Measurements from ENCODE around the gene KIFC1.

Gene KIFC1

DNA sequence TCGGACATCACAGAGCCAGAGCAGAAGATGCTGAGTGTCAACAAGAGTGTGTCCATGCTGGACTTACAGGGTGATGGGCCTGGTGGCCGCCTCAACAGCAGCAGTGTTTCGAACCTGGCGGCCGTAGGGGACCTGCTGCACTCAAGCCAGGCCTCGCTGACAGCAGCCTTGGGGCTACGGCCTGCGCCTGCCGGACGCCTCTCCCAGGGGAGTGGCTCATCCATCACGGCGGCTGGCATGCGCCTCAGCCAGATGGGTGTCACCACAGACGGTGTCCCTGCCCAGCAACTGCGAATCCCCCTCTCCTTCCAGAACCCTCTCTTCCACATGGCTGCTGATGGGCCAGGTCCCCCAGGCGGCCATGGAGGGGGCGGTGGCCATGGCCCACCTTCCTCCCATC lies 51.4 kb downstream of the KIFC1 start:
- H3K27ac ChIP-seq: no peak overlapping the region
- TF ChIP-seq, protein P1, sequence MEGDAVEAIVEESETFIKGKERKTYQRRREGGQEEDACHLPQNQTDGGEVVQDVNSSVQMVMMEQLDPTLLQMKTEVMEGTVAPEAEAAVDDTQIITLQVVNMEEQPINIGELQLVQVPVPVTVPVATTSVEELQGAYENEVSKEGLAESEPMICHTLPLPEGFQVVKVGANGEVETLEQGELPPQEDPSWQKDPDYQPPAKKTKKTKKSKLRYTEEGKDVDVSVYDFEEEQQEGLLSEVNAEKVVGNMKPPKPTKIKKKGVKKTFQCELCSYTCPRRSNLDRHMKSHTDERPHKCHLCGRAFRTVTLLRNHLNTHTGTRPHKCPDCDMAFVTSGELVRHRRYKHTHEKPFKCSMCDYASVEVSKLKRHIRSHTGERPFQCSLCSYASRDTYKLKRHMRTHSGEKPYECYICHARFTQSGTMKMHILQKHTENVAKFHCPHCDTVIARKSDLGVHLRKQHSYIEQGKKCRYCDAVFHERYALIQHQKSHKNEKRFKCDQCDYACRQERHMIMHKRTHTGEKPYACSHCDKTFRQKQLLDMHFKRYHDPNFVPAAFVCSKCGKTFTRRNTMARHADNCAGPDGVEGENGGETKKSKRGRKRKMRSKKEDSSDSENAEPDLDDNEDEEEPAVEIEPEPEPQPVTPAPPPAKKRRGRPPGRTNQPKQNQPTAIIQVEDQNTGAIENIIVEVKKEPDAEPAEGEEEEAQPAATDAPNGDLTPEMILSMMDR (conservative IDR thresholded peaks at IDR 0.05): no peak
- no peak for TF ChIP-seq ZFX (IDR thresholded peaks at IDR 0.05)

DNA sequence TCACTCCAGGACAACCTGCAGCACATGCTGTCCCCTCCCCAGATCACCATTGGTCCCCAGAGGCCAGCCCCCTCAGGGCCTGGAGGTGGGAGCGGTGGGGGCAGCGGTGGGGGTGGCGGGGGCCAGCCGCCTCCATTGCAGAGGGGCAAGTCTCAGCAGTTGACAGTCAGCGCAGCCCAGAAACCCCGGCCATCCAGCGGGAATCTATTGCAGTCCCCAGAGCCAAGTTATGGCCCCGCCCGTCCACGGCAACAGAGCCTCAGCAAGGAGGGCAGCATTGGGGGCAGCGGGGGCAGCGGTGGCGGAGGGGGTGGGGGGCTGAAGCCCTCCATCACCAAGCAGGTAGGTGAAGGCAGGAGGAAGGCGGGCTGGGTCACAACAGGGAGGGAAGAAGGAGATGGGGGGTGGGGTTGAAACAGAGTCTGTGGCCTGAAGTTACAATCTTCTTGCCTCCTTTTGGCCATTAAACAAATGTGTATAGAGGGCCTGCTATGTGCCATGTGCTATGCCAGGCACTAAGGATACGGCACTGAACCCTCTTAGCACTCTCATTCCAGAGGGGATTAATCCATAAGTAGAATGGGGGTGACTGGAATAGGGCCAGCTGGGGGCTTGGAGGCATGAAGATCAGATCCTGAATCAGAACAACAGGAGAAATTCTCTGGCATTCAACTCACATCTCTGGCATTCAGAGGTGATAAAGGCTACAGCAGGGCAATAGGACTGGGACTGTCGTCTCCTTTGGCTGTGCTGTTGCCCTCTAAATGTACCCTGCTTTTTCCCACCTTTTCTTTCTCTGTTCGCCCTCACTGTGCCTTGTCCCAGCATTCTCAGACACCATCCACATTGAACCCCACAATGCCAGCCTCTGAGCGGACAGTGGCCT lies 52.2 kb downstream of the KIFC1 start:
- TF ChIP-seq ZFX (IDR thresholded peaks at IDR 0.05): no peak
- TF ChIP-seq, protein P1 (conservative IDR thresholded peaks at IDR 0.05): no peak
- no peak overlapping the region for H3K27ac ChIP-seq

DNA sequence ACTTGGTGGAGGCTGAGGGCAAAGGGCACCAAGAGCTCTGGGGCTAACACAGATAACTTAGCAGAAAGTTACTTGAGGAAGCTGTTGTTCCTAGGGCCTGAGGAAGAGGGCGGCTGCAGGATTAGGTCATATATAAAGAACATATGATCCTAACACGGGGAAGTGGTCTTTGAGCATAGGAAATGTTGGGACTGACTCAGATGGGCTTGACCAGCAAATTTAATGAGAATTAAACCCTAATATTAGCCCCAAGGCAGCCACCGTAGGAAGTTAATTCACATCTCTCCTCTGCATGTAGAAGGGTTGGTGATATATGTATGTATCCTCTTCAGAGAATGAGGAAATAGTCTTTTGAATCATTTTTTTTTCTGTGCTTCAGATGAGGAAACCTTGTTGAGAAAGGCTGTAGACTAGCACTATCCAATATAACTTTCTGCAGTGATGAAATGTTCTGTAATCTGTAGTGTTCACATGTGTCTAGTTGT lies 53.5 kb downstream of the KIFC1 start:
- TF ChIP-seq ZFX (IDR thresholded peaks at IDR 0.05): no peak
- TF ChIP-seq, protein P1 (conservative IDR thresholded peaks at IDR 0.05): no peak
- H3K27ac ChIP-seq: no peak overlapping the region

DNA sequence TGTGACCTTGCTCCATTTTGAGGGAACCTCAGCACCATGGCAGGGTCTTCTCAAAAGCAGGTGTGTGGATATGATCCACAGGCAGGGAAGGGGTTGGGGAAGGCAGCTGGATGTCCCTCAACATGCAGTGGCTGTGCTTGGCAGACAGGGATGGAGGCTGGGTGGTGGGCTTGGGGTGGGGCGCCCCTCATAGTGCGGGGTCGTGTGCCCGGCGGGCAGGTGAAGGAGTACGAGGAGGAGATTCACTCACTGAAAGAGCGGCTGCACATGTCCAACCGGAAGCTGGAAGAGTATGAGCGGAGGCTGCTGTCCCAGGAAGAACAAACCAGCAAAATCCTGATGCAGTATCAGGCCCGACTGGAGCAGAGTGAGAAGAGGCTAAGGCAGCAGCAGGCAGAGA lies 54.7 kb downstream of the KIFC1 start:
- TF ChIP-seq, protein P1 (conservative IDR thresholded peaks at IDR 0.05): no peak
- H3K27ac ChIP-seq: no peak overlapping the region

DNA sequence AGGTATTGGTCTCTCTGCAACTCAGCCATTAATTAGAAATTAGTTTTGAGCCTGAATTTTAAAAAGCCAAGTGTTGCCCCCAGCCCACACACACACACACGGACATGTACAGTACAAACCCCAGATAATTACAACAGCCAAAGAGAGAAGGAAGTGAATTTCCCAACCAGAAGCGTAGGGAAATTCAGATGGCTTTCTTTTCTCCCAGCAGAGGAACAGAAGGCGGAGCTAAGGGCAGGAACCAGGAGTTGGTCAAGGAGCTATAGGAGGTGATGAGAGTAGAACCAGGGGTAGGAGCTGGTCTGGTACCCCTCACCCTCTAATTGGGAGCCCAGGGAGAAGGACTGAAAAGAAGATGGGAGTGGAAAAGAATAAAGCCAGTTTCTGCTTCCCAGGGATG lies 58.8 kb downstream of the KIFC1 start:
- TF ChIP-seq, protein P1 (conservative IDR thresholded peaks at IDR 0.05): no peak
- TF ChIP-seq ZFX (IDR thresholded peaks at IDR 0.05): no peak
- no peak overlapping the region for H3K27ac ChIP-seq

DNA sequence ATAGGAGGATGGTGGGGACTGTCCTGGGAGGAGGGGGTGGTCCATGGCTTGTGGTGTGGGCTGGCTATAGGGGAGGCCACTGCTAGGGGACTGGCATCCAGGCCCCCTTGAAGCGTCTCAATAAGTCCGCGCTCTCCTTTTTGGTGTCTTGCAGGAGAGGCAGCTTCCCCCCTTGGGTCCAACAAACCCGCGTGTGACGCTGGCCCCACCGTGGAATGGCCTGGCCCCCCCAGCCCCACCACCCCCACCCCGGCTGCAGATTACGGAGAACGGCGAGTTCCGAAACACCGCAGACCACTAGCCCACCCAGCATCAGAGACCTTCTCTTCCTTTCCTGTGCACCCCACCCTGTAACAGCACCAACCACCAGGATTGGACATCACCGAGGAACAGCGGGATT lies 60.0 kb downstream of the KIFC1 start:
- TF ChIP-seq ZFX (IDR thresholded peaks at IDR 0.05): no peak
- TF ChIP-seq, protein P1 (conservative IDR thresholded peaks at IDR 0.05): no peak
- no peak overlapping the region for H3K27ac ChIP-seq

DNA sequence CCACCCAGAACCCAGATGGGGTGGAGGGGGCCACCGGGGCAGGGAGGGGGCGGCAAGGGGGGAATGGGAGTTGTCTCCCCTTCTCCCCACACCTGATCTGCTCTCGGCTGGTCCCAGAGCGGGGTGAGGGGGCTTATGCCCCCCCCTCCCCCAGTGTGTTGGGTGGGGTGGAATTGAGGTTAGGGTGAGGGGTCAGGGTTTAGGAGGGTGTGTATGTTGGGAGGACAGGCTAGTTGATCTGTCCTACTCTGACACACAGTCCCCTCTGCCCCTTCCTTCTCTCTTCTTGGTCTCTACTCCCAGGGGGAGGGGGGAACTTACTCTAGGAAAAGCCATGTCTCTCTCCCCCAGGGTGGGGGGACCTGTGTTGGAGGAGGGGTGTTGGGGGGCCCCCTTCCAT lies 60.9 kb downstream of the KIFC1 start:
- TF ChIP-seq ZFX (IDR thresholded peaks at IDR 0.05): no peak
- TF ChIP-seq, protein P1 (conservative IDR thresholded peaks at IDR 0.05): no peak
- H3K27ac ChIP-seq: peak overlapping the region; percentile 87; the same call in 1 of the 2 replicates
